Chondrocyte (in vitro differentiated cells): ENCODE data around the gene EPHA3. TPM values are rescaled to one million over a fixed set of nuclear protein-coding genes. Genes with fewer than 3 reads are reported as not detected.

Source experiments
- DNase-seq: peaks from one replicate; pipeline ENCODE4 v3.0.0; 2021; ENCODE audit warnings: mixed read lengths, low spot score
- H3K27ac Mint-ChIP-seq: one replicate; pipeline ENCODE4 v1.8.0; 2021; ENCODE audit warnings: mild to moderate bottlenecking, moderate library complexity, mixed read lengths; ENCODE audit not compliant: unreplicated experiment
- H3K27me3 Mint-ChIP-seq: 2 replicates; pipeline ENCODE4 v1.8.0; 2021; ENCODE audit warnings: low read depth, mixed read lengths
- H3K36me3 Mint-ChIP-seq: 2 replicates; pipeline ENCODE4 v1.8.0; 2021; ENCODE audit warnings: low read depth, mixed read lengths
- H3K4me1 Mint-ChIP-seq: 2 replicates; pipeline ENCODE4 v1.8.0; 2021; ENCODE audit warnings: low read depth, mild to moderate bottlenecking, mixed read lengths
- H3K4me3 Mint-ChIP-seq: one replicate; pipeline ENCODE4 v1.8.0; 2021; ENCODE audit warnings: mild to moderate bottlenecking, moderate library complexity, mixed read lengths; ENCODE audit not compliant: unreplicated experiment
- H3K9me3 Mint-ChIP-seq: 2 replicates; pipeline ENCODE4 v1.8.0; 2021; ENCODE audit warnings: low read depth, mixed read lengths
- total RNA-seq: library from RNA; stranded (reverse); gene quantifications from 3 replicates; pipeline ENCODE4 v1.2.1, GENCODE V29; 2021
- TF ChIP-seq, protein P1 (sequence below): fragments of 200-600 bp; sonication (generic); IDR thresholded peaks from 2 replicates; pipeline ENCODE4 v1.5.0; 2021; ENCODE audit warnings: antibody characterized with exemption, mild to moderate bottlenecking, moderate library complexity

EPHA3 gene
- total RNA-seq, 1 donor from 2014 or later, result 0.87 TPM

DNA sequence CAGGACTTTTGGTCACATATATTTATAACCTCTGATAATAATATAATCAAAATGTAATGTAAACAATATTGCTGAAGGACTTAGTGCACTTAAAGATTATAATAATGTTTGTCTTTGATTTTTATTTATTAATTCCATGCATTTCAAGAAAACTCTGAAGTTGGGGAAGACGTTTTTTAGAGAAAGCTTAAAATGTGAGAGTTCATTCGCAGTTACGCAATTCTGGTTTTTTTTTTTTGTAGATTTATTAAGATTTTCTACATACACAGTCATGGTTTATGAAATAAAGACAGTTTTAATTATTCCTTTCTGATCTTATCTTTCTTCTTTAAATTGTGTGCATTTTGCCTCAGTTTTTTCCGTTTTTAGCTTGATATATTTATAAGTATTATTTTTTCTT, 204.7 kb downstream of the EPHA3 start:
- DNase-seq, result no peak
- no peaks in the 10 kb centered on the region for H3K36me3 Mint-ChIP-seq

DNA sequence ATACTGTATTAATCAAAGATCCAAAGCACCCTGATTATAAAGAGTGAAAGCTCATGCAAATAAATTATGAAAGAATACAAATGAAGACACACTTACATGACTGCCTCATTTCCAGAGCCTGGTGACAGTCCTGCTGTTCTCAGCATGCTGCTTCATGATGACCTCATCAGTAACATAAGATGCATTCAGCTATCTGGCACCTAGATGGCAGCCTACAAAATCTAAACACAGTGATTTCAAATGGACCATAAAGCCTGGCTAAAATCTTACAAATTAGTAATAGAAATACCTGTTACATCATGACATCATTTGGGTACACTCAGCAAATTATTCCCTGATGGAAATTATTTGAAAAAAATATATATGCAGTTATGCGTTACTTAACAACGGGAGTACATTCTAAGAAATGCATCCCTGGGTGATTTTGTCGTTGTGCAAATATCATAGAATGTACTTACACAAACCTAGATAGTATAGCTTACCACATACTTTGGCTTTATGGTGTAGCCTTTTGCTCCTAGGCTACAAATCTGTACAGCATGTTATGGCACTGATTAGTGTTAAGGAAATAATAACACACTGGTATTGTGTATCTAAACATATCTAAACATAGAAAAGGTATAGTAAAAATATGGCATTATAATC, 207.2 kb downstream of the EPHA3 start:
- Mint-ChIP-seq H3K4me1 (peaks cover 14% of the 10 kb centered on the region), H3K4me3 (no peak overlapping the region)
- no peak for DNase-seq

More for the DNA sequence above, 204.7 kb downstream of the EPHA3 start:
- Mint-ChIP-seq H3K9me3 (no peaks in the 10 kb centered on the region), H3K27me3 (no peaks in the 10 kb centered on the region), H3K27ac (no peak overlapping the region), H3K4me3 (no peak overlapping the region), H3K4me1 (peaks cover 14% of the 10 kb centered on the region)
- TF ChIP-seq, protein P1, sequence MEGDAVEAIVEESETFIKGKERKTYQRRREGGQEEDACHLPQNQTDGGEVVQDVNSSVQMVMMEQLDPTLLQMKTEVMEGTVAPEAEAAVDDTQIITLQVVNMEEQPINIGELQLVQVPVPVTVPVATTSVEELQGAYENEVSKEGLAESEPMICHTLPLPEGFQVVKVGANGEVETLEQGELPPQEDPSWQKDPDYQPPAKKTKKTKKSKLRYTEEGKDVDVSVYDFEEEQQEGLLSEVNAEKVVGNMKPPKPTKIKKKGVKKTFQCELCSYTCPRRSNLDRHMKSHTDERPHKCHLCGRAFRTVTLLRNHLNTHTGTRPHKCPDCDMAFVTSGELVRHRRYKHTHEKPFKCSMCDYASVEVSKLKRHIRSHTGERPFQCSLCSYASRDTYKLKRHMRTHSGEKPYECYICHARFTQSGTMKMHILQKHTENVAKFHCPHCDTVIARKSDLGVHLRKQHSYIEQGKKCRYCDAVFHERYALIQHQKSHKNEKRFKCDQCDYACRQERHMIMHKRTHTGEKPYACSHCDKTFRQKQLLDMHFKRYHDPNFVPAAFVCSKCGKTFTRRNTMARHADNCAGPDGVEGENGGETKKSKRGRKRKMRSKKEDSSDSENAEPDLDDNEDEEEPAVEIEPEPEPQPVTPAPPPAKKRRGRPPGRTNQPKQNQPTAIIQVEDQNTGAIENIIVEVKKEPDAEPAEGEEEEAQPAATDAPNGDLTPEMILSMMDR, result no peak

DNA sequence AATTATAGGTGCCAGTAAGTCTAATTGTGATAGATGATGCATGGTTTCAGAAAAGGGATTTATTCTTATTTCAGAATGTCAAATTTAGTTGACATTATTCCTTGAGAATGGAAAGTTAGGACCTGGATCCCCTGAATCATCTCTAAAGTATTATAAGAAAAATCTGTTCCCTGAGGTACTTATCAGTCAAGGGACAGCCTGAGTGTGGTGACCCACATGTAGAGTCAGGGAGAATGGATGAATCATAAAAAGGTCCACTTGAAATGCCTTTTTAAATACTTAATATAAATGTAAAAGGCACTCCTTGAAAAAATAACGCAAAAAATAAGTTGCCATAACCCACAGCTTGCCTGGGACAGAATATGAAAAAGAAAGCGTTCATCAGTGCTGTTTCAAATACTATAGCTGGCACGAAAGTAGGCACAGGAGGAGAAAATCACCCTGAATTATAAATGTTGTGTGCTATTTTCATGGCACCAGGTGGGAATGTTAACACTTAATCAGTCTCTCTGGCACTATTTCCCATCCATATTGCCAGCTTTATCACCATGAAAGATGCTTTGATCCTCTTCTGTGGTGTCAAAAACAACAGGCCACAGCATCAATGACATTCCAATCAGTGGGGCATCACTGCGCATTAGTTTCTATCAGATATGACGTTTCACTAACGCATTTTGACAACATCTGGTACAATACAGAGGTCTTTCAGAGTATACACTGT, 208.5 kb downstream of the EPHA3 start:
- no peaks in the 10 kb centered on the region for H3K9me3 Mint-ChIP-seq
- no peak overlapping the region for H3K4me3 Mint-ChIP-seq
- no peaks in the 10 kb centered on the region for H3K27me3 Mint-ChIP-seq
- peak overlapping the region; percentile 5 for H3K27ac Mint-ChIP-seq
- TF ChIP-seq, protein P1, result no peak
- no peak for DNase-seq
- H3K36me3 Mint-ChIP-seq, result no peaks in the 10 kb centered on the region
- H3K4me1 Mint-ChIP-seq, result peaks cover 11% of the 10 kb centered on the region

More for the DNA sequence above, 207.2 kb downstream of the EPHA3 start:
- no peaks in the 10 kb centered on the region for H3K27me3 Mint-ChIP-seq
- no peak overlapping the region for H3K27ac Mint-ChIP-seq
- no peaks in the 10 kb centered on the region for H3K9me3 Mint-ChIP-seq
- H3K36me3 Mint-ChIP-seq, result no peaks in the 10 kb centered on the region
- TF ChIP-seq, protein P1, result peak; percentile 77

DNA sequence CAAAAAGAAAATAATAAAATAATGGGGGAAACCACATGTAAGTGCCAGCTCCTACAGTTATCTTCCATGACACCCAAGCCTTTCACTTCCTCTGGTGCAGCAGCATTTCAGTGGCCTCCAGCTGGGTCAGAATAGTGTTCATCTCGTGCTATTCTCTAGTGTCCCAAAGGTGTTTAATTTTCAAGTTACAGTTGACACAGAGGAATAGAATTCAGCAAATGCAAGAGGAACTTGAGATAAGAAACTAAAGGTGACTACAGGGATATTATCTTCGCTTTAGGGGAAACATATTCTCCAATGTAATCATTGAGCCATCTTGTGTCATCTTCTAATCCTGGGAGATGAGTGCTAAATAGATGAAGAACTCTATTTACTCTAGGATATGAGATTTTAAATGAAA, 212.8 kb downstream of the EPHA3 start:
- DNase-seq, result no peak
- Mint-ChIP-seq H3K9me3 (no peaks in the 10 kb centered on the region), H3K27ac (no peak overlapping the region), H3K4me3 (no peak overlapping the region), H3K36me3 (no peaks in the 10 kb centered on the region), H3K4me1 (peaks cover 12% of the 10 kb centered on the region), H3K27me3 (no peaks in the 10 kb centered on the region)
- TF ChIP-seq, protein P1, result no peak

DNA sequence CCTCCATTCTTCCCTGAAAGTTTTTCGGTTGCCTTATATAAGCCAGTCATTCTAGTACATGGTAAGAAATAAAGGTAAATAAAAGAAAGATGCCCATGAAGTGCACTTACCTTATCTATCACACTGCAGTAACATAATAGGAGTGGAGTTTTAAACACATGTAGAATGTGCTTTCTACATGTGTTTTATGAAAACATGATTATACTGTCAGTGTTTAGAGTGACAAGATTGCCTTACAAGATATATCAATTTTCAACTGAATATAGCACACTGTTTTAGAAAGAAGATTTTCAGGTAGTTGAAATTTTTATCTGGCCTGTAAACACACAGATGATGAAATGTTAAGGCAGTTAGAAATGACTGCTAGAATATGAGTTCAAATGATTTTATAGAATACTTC, 219.6 kb downstream of the EPHA3 start:
- Mint-ChIP-seq H3K27ac (no peak overlapping the region), H3K4me1 (no peaks in the 10 kb centered on the region), H3K36me3 (no peaks in the 10 kb centered on the region), H3K9me3 (no peaks in the 10 kb centered on the region), H3K27me3 (no peaks in the 10 kb centered on the region), H3K4me3 (no peak overlapping the region)
- TF ChIP-seq, protein P1, result no peak
- DNase-seq, result no peak
